ENCODE data around the gene FGF14. TPM values are rescaled to one million over a fixed set of nuclear protein-coding genes. Genes with fewer than 3 reads are reported as not detected.

FGF14 gene
- total RNA-seq, 1 donor from 2014 or later = not detected

DNA sequence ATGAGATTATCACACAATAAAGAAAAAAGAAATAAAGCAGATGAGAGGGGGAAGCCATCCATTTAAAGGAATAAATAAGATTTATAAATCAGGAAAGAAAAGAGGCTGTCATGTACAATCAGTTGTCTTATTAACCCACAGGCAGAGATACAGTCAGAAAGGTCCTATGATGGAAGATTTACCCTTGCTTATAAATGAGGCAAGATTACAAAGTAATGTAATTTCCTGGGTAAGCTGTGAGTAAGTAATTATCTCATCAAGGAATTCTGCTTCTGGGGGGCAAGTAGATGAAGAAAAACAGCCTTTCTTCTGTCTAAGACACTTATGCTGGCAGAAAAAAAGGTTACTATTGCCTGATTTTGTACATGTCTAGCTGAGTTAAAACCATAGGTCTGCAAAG is 146.4 kb downstream of the FGF14 start:
- intact Hi-C loops (cut with DNase I) = no loop called here
- Histone ChIP-seq H3K4me1 (no peaks in the 10 kb centered on the region), H3K9me3 (no peaks in the 10 kb centered on the region), H3K27me3 (no peaks in the 10 kb centered on the region), H3K4me3 (no peak overlapping the region), H3K27ac (no peak overlapping the region), H3K36me3 (no peaks in the 10 kb centered on the region)
- no peak for DNase-seq (ENCODE audit: low spot score in 2 of 2)
- TF ChIP-seq, protein P1, sequence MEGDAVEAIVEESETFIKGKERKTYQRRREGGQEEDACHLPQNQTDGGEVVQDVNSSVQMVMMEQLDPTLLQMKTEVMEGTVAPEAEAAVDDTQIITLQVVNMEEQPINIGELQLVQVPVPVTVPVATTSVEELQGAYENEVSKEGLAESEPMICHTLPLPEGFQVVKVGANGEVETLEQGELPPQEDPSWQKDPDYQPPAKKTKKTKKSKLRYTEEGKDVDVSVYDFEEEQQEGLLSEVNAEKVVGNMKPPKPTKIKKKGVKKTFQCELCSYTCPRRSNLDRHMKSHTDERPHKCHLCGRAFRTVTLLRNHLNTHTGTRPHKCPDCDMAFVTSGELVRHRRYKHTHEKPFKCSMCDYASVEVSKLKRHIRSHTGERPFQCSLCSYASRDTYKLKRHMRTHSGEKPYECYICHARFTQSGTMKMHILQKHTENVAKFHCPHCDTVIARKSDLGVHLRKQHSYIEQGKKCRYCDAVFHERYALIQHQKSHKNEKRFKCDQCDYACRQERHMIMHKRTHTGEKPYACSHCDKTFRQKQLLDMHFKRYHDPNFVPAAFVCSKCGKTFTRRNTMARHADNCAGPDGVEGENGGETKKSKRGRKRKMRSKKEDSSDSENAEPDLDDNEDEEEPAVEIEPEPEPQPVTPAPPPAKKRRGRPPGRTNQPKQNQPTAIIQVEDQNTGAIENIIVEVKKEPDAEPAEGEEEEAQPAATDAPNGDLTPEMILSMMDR (IDR thresholded peaks at IDR 0.05) = no peak

DNA sequence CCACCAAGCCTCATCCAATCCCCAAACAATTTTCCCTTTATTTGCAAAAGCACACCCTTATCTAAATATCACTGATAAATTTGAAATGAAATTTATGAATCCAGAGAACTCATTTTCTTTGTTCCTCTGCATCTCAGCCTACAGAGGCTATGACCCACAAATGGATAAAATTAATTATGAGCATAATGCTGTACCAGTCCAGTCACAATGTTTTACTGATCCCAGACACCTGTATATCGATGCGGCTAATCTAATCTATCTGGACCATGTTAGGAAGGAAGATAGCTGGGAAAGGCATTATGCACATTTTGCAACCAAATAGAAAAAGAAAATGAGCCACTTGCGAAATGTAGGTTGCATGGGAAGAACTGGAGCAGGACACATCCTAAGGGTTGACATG is 150.0 kb downstream of the FGF14 start:
- intact Hi-C loops (cut with DNase I) = no loop called here
- TF ChIP-seq, protein P1 (IDR thresholded peaks at IDR 0.05) = no peak
- Histone ChIP-seq H3K36me3 (no peaks in the 10 kb centered on the region), H3K27ac (no peak overlapping the region), H3K4me1 (no peaks in the 10 kb centered on the region), H3K4me3 (no peak overlapping the region), H3K9me3 (no peaks in the 10 kb centered on the region), H3K27me3 (no peaks in the 10 kb centered on the region)
- no peak for DNase-seq (ENCODE audit: low spot score in 2 of 2)

DNA sequence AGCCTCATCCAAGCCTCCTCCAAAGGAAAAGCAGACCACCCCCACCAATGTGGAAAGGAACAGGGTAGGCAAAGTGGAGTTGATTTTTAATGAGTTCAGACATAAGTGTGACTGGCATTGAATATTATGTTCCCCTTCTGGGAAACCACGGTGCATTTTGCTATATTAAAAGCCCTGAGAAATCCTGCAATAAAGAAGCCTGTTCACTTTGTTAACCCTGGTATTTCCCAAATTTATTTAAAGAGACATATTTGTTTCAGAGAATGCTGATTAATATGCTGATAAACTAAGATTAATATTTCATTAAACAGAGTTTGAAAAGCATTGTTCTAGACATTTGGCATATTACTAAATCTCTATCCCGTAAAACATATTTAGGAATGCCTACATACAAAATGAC is 151.4 kb downstream of the FGF14 start:
- intact Hi-C loops (cut with DNase I) = no loop called here
- Histone ChIP-seq H3K27ac (no peak overlapping the region), H3K4me1 (no peaks in the 10 kb centered on the region), H3K27me3 (no peaks in the 10 kb centered on the region), H3K9me3 (no peaks in the 10 kb centered on the region), H3K36me3 (no peaks in the 10 kb centered on the region), H3K4me3 (no peak overlapping the region)
- TF ChIP-seq, protein P1 (IDR thresholded peaks at IDR 0.05) = no peak
- DNase-seq (ENCODE audit: low spot score in 2 of 2) = no peak

DNA sequence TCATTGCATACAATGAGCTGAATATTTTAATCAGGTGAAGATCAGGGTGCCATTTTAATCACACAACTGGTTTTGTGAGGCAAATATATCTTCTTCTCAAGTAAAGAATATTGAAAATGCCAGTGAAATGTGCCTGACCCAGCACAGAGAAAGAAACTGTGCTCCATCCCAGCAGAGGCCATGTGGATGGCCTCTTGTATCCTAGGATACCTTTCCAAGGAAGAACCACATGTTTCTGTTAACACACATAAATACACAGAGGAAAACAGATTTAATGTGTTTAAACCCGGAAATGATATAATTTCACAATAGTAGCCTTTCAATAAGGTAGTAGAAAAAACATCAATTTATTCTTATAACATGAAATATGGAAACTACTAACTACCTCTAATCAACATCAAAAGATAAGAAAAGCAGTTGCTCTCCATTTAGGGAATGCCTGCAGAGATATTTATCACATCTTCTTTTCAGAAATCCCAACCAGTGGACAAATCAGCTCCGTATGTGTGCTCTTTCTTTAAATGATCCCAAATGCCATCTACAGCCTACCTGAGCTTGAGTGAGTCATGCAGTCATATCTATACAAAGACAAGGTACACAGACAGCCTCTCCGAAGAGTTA is 157.1 kb downstream of the FGF14 start:
- no peak for DNase-seq (ENCODE audit: low spot score in 2 of 2)
- intact Hi-C loops (cut with DNase I) = no loop called here
- no peaks in the 10 kb centered on the region for H3K27me3 ChIP-seq
- H3K36me3 ChIP-seq = no peaks in the 10 kb centered on the region
- H3K27ac ChIP-seq = no peak overlapping the region
- H3K4me3 ChIP-seq = no peak overlapping the region
- TF ChIP-seq, protein P1 (IDR thresholded peaks at IDR 0.05) = no peak
- no peaks in the 10 kb centered on the region for H3K9me3 ChIP-seq
- H3K4me1 ChIP-seq = no peaks in the 10 kb centered on the region

DNA sequence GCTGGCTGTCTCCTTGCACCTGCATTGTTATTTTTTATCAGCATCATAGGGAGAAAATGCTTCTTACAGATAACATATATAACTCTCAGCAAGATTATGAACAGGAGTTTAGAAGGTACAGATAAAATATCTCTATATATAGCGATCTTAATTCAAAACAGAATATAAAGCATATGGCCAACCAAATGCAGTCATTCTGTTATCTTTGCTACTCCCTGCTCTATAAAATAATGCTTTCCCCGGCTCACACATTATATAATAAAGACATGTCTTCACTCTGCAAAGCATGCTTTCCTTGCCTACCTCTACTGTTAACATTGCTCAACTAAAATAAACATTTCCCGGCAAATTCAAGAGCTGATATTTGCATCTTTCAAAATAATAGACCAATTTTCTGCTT is 161.7 kb downstream of the FGF14 start:
- no peaks in the 10 kb centered on the region for H3K36me3 ChIP-seq
- H3K4me3 ChIP-seq = no peak overlapping the region
- no peaks in the 10 kb centered on the region for H3K9me3 ChIP-seq
- no peak for DNase-seq (ENCODE audit: low spot score in 2 of 2)
- intact Hi-C loops (cut with DNase I) = no loop called here
- H3K27me3 ChIP-seq = no peaks in the 10 kb centered on the region
- H3K27ac ChIP-seq = no peak overlapping the region
- H3K4me1 ChIP-seq = no peaks in the 10 kb centered on the region
- TF ChIP-seq, protein P1 (IDR thresholded peaks at IDR 0.05) = no peak

DNA sequence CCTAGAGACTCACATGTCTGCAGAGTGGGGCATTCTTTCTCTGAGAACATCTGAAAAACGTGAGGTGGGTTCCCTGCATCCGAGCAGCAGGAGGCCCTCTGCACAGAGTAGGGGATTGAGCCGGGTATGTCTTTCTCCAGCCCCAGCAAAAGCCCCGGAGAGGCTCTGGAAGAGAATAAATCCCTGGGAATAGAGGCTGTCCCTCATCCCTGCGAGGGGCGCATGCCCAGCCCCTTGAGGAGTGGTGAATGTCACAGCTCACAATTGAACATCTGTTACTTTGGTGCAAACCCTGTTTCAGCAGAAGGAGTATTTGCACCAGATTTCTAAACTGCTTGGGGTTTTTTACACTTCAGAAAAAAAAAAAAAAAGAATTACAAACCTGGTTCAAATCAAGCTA is 164.6 kb downstream of the FGF14 start:
- Histone ChIP-seq H3K36me3 (no peaks in the 10 kb centered on the region), H3K27ac (no peak overlapping the region), H3K27me3 (no peaks in the 10 kb centered on the region), H3K9me3 (no peaks in the 10 kb centered on the region), H3K4me3 (no peak overlapping the region), H3K4me1 (no peaks in the 10 kb centered on the region)
- intact Hi-C loops (cut with DNase I) = no loop called here
- no peak for DNase-seq (ENCODE audit: low spot score in 2 of 2)
- TF ChIP-seq, protein P1 (IDR thresholded peaks at IDR 0.05) = no peak

All from ascending aorta (tissue), 2 donors.